Measurements from ENCODE around the gene ASPN. TPM values are rescaled to one million over a fixed set of nuclear protein-coding genes. Genes with fewer than 3 reads are reported as not detected.
A peak's percentile ranks its signal among the peaks of the same experiment; 100 is the strongest.

The ASPN gene
- total and polyA plus RNA-seq, 10 of the 15 experiments (the other 5 are each of a cell fraction or from before 2014, with no cell fraction given): 0.03 to 0.47 (median 0.42) TPM; not detected in 7

DNA sequence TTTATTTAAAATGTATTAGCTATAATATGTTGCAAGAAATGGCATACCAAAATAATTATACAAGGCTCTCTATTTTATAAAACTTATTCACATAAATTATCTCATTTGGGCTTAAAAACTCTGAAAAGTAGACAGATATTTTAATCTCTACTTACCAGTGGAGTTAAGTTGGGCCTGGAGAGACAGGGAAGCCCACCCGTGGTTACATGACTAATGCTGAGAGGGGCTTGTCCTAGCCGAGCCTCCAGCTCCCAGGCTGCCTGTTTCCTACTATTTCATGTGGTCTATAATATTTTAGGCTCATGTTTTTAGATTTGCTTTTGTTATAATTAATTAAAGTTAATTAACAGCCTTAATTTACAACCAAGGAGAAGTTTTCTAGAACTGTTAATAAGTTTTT lies 20.9 kb upstream of the ASPN start (continued):
- TF ChIP-seq EP300 (IDR thresholded peaks at IDR 0.05; ENCODE audit: borderline replicate concordance in 1 of 2, control insufficient read depth in 1 of 2, low read depth in 2 of 2, low read length in 2 of 2): no peak
- TF ChIP-seq IKZF1 (conservative IDR thresholded peaks at IDR 0.05): no peak
- TF ChIP-seq RAD51 (IDR thresholded peaks at IDR 0.05): no peak
- TF ChIP-seq ZNF622 (IDR thresholded peaks at IDR 0.05): no peak

DNA sequence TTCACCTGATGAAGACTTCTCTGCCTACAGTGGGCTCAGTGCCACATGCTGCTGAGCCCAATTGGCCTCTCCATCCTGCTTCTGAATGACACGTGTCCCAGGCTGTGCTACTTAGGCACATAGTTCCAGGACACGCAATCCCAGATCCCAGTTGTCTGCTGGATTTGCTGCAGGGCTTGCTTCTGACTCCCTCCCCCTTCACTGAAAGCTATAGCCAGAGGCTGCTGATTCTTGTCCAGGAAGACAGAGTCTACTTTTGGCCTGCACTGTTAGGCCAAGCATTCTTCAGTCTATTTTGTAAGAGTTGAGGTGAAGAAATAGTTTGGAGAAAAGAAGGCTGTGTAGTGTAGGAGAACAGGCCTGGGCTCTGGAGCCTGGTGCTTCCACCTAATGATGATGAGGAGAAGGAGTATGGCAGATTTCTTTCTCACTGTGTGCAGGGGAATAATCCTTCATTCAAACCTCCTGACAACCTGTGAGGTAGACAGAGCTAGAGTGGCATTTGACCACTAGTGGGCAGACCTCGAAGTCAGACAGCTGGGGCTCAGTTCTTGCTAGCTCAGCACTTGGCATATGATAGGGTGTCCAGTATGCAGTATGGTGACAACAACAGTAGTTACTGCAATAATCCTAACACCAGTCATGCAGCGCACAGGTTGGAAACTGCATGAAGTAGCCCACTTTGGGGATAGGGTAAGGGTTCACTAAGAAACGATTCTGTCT lies 19.5 kb upstream of the ASPN start:
- H3K4me1 ChIP-seq (ENCODE audit: control insufficient read depth, insufficient read depth, low read length): no peaks in the 10 kb centered on the region
- ChIA-PET RAD21 (ENCODE audit: unreplicated experiment) (no interaction called here), POLR2A (no interaction called here), SMC1A (ENCODE audit: uncharacterized antibody, unreplicated experiment) (interaction anchor here (0.6 to 2.5 kb wide), 2 partner anchors 10 to 186 kb away, joined by 3 to 7 read pairs; no protein-coding TSS in a partner anchor), CTCF (interaction anchor here (0.9 to 1.6 kb wide), 7 partner anchors 11 to 289 kb away, joined by 3 to 4 read pairs (median 3); no protein-coding TSS in a partner anchor)
- no peaks in the 10 kb centered on the region for H3K27me3 ChIP-seq (replicated peaks in 1 of 2; ENCODE audit: control insufficient read depth in 2 of 2, insufficient read depth in 2 of 2, low read length in 1 of 2)
- H3K36me3 ChIP-seq (ENCODE audit: control insufficient read depth in 2 of 2, insufficient read depth in 2 of 2, low read length in 1 of 2): no peaks in the 10 kb centered on the region
- H3K9me3 ChIP-seq (replicated peaks; ENCODE audit: control insufficient read depth, insufficient read depth, low read length): no peaks in the 10 kb centered on the region
- BruUV-seq (replicated peaks): no TSS peak
- ATAC-seq (peak; percentile 96), DNase-seq (ENCODE audit: low read depth, low spot score) (no peak), FAIRE-seq (no peak)
- no peaks in the 10 kb centered on the region for H4K20me1 ChIP-seq (ENCODE audit: control insufficient read depth, insufficient read depth)
- intact Hi-C loops (cut with micrococcal nuclease; ENCODE audit: unreplicated experiment): loop anchor here (10.0 kb wide), 1 partner anchor 133 kb away; no protein-coding TSS in a partner anchor
- WGBS (ENCODE audit: insufficient coverage, insufficient replicate concordance, low lambda C conversion rate, missing lambda C conversion rate): 78% methylated on average over 5 of the region's 5 CpGs
- no peak overlapping the region for H3K4me3 ChIP-seq
- H3K79me2 ChIP-seq (ENCODE audit: control insufficient read depth, insufficient read depth, low read length): no peaks in the 10 kb centered on the region
- H3K9ac ChIP-seq (ENCODE audit: control insufficient read depth, insufficient read depth, low read length): no peak overlapping the region
- no peak overlapping the region for H3K4me2 ChIP-seq (ENCODE audit: control insufficient read depth, insufficient read depth)
- in situ Hi-C loops (cut with MboI): no loop called here
- TF ChIP-seq, protein P1, sequence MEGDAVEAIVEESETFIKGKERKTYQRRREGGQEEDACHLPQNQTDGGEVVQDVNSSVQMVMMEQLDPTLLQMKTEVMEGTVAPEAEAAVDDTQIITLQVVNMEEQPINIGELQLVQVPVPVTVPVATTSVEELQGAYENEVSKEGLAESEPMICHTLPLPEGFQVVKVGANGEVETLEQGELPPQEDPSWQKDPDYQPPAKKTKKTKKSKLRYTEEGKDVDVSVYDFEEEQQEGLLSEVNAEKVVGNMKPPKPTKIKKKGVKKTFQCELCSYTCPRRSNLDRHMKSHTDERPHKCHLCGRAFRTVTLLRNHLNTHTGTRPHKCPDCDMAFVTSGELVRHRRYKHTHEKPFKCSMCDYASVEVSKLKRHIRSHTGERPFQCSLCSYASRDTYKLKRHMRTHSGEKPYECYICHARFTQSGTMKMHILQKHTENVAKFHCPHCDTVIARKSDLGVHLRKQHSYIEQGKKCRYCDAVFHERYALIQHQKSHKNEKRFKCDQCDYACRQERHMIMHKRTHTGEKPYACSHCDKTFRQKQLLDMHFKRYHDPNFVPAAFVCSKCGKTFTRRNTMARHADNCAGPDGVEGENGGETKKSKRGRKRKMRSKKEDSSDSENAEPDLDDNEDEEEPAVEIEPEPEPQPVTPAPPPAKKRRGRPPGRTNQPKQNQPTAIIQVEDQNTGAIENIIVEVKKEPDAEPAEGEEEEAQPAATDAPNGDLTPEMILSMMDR (IDR thresholded peaks at IDR 0.05 in 2 of 3, conservative IDR thresholded peaks at IDR 0.05 in 1 of 3; ENCODE audit: control insufficient read depth in 2 of 3, extremely low read depth in 1 of 3, insufficient read depth in 1 of 3, low read depth in 3 of 3, low read length in 3 of 3): peak; percentile 43 to 71 (median 70)
- TF ChIP-seq, protein P2, sequence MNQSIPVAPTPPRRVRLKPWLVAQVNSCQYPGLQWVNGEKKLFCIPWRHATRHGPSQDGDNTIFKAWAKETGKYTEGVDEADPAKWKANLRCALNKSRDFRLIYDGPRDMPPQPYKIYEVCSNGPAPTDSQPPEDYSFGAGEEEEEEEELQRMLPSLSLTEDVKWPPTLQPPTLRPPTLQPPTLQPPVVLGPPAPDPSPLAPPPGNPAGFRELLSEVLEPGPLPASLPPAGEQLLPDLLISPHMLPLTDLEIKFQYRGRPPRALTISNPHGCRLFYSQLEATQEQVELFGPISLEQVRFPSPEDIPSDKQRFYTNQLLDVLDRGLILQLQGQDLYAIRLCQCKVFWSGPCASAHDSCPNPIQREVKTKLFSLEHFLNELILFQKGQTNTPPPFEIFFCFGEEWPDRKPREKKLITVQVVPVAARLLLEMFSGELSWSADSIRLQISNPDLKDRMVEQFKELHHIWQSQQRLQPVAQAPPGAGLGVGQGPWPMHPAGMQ (IDR thresholded peaks at IDR 0.05; ENCODE audit: borderline replicate concordance): no peak
- TF ChIP-seq SMC3 (IDR thresholded peaks at IDR 0.05; ENCODE audit: borderline replicate concordance, low read length): peak; percentile 45; the same call in 1 of the 2 replicates
- peak; percentile 49 for TF ChIP-seq RAD21 (IDR thresholded peaks at IDR 0.05; ENCODE audit: insufficient read depth, low read depth, low read length)
- TF ChIP-seq SREBF2 (IDR thresholded peaks at IDR 0.05; ENCODE audit: low read length): no peak
- H3K27ac ChIP-seq (ENCODE audit: control insufficient read depth, insufficient read depth): no peak overlapping the region
- H2AFZ ChIP-seq (ENCODE audit: control insufficient read depth, low read depth, low read length): no peak overlapping the region

All from GM12878 (cell line).